ENCODE data around the gene TMSB10.

DNA sequence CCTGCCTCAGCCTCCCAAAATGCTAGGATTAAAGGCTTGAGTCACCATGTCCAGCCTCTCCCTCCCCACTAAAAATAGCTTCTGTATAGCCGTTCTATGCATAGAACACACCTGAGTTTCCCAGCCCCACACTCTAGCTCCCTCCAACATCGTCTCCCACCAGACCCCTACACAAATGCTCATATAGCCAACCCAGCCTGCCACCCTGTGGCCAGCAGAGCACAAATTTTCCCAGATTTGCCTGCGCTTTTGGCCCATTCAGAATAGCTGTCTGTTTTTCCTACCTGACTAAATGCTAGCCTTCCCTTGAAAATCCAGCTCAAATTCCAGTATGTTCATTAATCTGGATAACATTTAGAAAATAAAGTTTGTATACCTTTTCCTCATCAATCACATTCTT is 47.3 kb upstream of the TMSB10 start:
- TF ChIP-seq, protein P1, sequence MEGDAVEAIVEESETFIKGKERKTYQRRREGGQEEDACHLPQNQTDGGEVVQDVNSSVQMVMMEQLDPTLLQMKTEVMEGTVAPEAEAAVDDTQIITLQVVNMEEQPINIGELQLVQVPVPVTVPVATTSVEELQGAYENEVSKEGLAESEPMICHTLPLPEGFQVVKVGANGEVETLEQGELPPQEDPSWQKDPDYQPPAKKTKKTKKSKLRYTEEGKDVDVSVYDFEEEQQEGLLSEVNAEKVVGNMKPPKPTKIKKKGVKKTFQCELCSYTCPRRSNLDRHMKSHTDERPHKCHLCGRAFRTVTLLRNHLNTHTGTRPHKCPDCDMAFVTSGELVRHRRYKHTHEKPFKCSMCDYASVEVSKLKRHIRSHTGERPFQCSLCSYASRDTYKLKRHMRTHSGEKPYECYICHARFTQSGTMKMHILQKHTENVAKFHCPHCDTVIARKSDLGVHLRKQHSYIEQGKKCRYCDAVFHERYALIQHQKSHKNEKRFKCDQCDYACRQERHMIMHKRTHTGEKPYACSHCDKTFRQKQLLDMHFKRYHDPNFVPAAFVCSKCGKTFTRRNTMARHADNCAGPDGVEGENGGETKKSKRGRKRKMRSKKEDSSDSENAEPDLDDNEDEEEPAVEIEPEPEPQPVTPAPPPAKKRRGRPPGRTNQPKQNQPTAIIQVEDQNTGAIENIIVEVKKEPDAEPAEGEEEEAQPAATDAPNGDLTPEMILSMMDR (IDR thresholded peaks at IDR 0.05): no peak
- no peak for TF ChIP-seq POLR2A (IDR thresholded peaks at IDR 0.05)
- TF ChIP-seq EP300 (IDR thresholded peaks at IDR 0.05): no peak

Data from stomach (tissue), 4 donors.